Panc1 (cell line): ENCODE results near the gene P2RY6. TPM values are rescaled to one million over a fixed set of nuclear protein-coding genes. Genes with fewer than 3 reads are reported as not detected.

Experiments
- ATAC-seq: fragments of 200-7000 bp; cut with Tn5 transposase; 2 replicates; pipeline ENCODE4 v1.9.1; 2020; ENCODE audit warnings: mild to moderate bottlenecking, moderate library complexity
- BruUV-seq: library from RNA; stranded (reverse); fragments of 400-500 nt; replicated peaks from 2 replicates; lab custom pipeline; 2021; lab: Mats Ljungman, UMichigan
- CTCF ChIA-PET: fragments of 300-600 bp; sonication (Branson Sonifier 250); formaldehyde crosslinking; loops from one replicate; lab custom pipeline; 2022; ENCODE audit warnings: antibody characterized with exemption; lab: Charles Lee
- POLR2A ChIA-PET: fragments of 300-600 bp; sonication (Branson Sonifier 250); formaldehyde crosslinking; loops from one replicate; lab custom pipeline; 2022; ENCODE audit warnings: antibody characterized with exemption; lab: Charles Lee
- DNase-seq: peaks from one replicate; pipeline ENCODE4 v3.0.0-alpha.2; 2010; ENCODE audit warnings: low read depth, low spot score
- H3K27ac ChIP-seq: 2 replicates; pipeline ENCODE4 v1.5.1; 2011; ENCODE audit warnings: mild to moderate bottlenecking, low read length, inconsistent platforms
- H3K27me3 ChIP-seq: fragments of 200-500 bp; sonication (Bioruptor generic); 2 replicates; pipeline ENCODE4 v1.6.0; 2014; ENCODE audit warnings: low read length, inconsistent platforms; ENCODE audit not compliant: control insufficient read depth, insufficient read depth
- H3K36me3 ChIP-seq: fragments of 200-500 bp; sonication (Bioruptor generic); 2 replicates; pipeline ENCODE4 v1.5.1; 2014; ENCODE audit warnings: inconsistent platforms, mild to moderate bottlenecking, low read length, moderate library complexity; ENCODE audit not compliant: control insufficient read depth, insufficient read depth
- H3K4me1 ChIP-seq: 2 replicates; pipeline ENCODE4 v1.5.1; 2011; ENCODE audit warnings: inconsistent platforms, mild to moderate bottlenecking, low read length, moderate library complexity; ENCODE audit not compliant: control insufficient read depth, insufficient read depth
- H3K4me3 ChIP-seq, 2 experiments: 2 replicates each; pipeline ENCODE4 v1.5.1; 2011 to 2012; ENCODE audit warnings: low read depth in 2 of 2, low read length in 2 of 2, mild to moderate bottlenecking in 2 of 2, inconsistent platforms in 1 of 2, moderate library complexity in 1 of 2
- H3K9me3 ChIP-seq: fragments of 200-500 bp; sonication (Bioruptor generic); 2 replicates; pipeline ENCODE4 v1.5.1; 2014; ENCODE audit warnings: low read depth, mild to moderate bottlenecking, inconsistent platforms, low read length, moderate library complexity; ENCODE audit not compliant: control insufficient read depth, insufficient read depth
- CTCF ChIP-seq: fragments of 450-650 bp; IDR thresholded peaks from 2 replicates; pipeline ENCODE4 v1.5.1; 2017; ENCODE audit warnings: mild to moderate bottlenecking
- POLR2AphosphoS5 ChIP-seq: IDR thresholded peaks from 2 replicates; pipeline ENCODE4 v1.6.1; 2012; ENCODE audit warnings: mild to moderate bottlenecking, low read depth, low read length, moderate library complexity
- REST ChIP-seq, 2 experiments: IDR thresholded peaks; 2 replicates each; pipeline ENCODE4 v1.6.1; 2011 to 2012; ENCODE audit warnings: low read depth in 2 of 2, control low read depth in 1 of 2, low read length in 1 of 2, mild to moderate bottlenecking in 1 of 2, moderate library complexity in 1 of 2; ENCODE audit not compliant: insufficient read depth in 1 of 2
- SIN3A ChIP-seq: IDR thresholded peaks from 2 replicates; pipeline ENCODE4 v1.6.1; 2012; ENCODE audit warnings: low read depth, mild to moderate bottlenecking, low read length, moderate library complexity, borderline replicate concordance; ENCODE audit not compliant: insufficient read depth
- TCF7L2 ChIP-seq: IDR thresholded peaks from 2 replicates; pipeline ENCODE4 v1.6.1; 2011; ENCODE audit warnings: mild to moderate bottlenecking, low read depth, low read length, inconsistent platforms
- in situ Hi-C: cut with HindIII; loops from 2 replicates; pipeline ENCODE4 v1.10.0; 2016; ENCODE audit warnings: low sequenced_read_pairs, low pct_unique_long_range_greater_than_20kb
- intact Hi-C: fragments of 100-400 bp; cut with micrococcal nuclease; formaldehyde crosslinking; loops from one replicate; pipeline ENCODE4 v1.10.0; 2022; ENCODE audit not compliant: unreplicated experiment
- total RNA-seq: library from RNA; stranded (reverse); gene quantifications from one replicate; pipeline ENCODE4 v1.2.1, GENCODE V29; 2021; ENCODE audit not compliant: unreplicated experiment

Gene P2RY6
- total RNA-seq, 1 experiment from 2014 or later, result 0.59 TPM

GRCh38 chr11:73326929-73327811 is 55.0 kb downstream of the P2RY6 start:
- POLR2A ChIA-PET, result interaction anchor here (0.5 to 0.6 kb wide), 2 partner anchors 31 to 568 kb away, joined by 3 to 4 read pairs; no protein-coding TSS in a partner anchor
- Histone ChIP-seq H3K36me3 (no peaks in the 10 kb centered on the region), H3K27me3 (no peaks in the 10 kb centered on the region), H3K4me3 (no peak overlapping the region), H3K9me3 (no peaks in the 10 kb centered on the region), H3K4me1 (peaks cover 20% of the 10 kb centered on the region), H3K27ac (no peak overlapping the region)
- TF ChIP-seq CTCF (no peak), POLR2AphosphoS5 (no peak), REST (IDR thresholded peaks at IDR 0.05; ENCODE audit: insufficient read depth in 1 of 2, low read depth in 2 of 2, low read length in 1 of 2) (no peak), SIN3A (no peak), TCF7L2 (no peak)
- ATAC-seq, result no peak
- BruUV-seq, result no TSS peak
- CTCF ChIA-PET, result interaction anchor here (0.6 to 3.6 kb wide), 5 partner anchors 8 to 426 kb away, joined by 3 to 13 read pairs (median 4); partner anchors contain the start of gene ARHGEF17
- no peak for DNase-seq
- in situ Hi-C loops (no loop called here), intact Hi-C loops (no loop called here)

- DNase-seq, result no peak
- Histone ChIP-seq H3K27me3 (no peaks in the 10 kb centered on the region), H3K4me1 (peaks cover 20% of the 10 kb centered on the region; the same call in 1 of the 2 replicates), H3K36me3 (no peaks in the 10 kb centered on the region), H3K4me3 (no peak overlapping the region), H3K9me3 (no peaks in the 10 kb centered on the region), H3K27ac (no peak overlapping the region)
- in situ Hi-C loops, result no loop called here
- BruUV-seq, result no TSS peak
- no peak for ATAC-seq
- ChIA-PET CTCF (interaction anchor here (0.6 to 3.6 kb wide), 2 partner anchors 9 to 20 kb away, joined by 4 to 13 read pairs; partner anchors contain the start of gene ARHGEF17), POLR2A (interaction anchor here (0.5 kb wide), 1 partner anchor 30 kb away, joined by 4 read pairs; no protein-coding TSS in a partner anchor)
- TF ChIP-seq TCF7L2, result no peak
- TF ChIP-seq SIN3A, result no peak
- intact Hi-C loops, result no loop called here
These were observed 55.8 kb downstream of the P2RY6 start for GRCh38 chr11:73327812-73328364.
